CD4-positive, CD25-positive, alpha-beta regulatory T cell (primary cell): ENCODE results near the gene SYNGR2. TPM values are rescaled to one million over a fixed set of nuclear protein-coding genes. Genes with fewer than 3 reads are reported as not detected.

Experiments
- ATAC-seq, 2 donors: fragments of 150-1000 bp; cut with Tn5 transposase; one replicate each; pipeline ENCODE4 v1.10.0; 2021; ENCODE audit warnings: low read depth in 2 of 2, moderate number of reproducible peaks in 2 of 2, moderate library complexity in 1 of 2
- DNase-seq, 3 donors: peaks; one replicate each; pipeline versions ENCODE4 v3.0.0 to v3.0.0-alpha.2; 2012 to 2022; ENCODE audit warnings: mixed read lengths in 1 of 3
- H3K27ac ChIP-seq: one replicate; pipeline ENCODE4 v1.7.0; 2013; ENCODE audit warnings: mild to moderate bottlenecking, low read length; ENCODE audit not compliant: insufficient read depth, poor library complexity, severe bottlenecking
- H3K27me3 ChIP-seq: one replicate; pipeline ENCODE4 v1.7.0; 2013; ENCODE audit warnings: low read length; ENCODE audit not compliant: control insufficient read depth, insufficient read depth
- H3K36me3 ChIP-seq: one replicate; pipeline ENCODE4 v1.7.0; 2013; ENCODE audit warnings: mild to moderate bottlenecking, low read length, moderate library complexity; ENCODE audit not compliant: control insufficient read depth, insufficient read depth
- H3K4me1 ChIP-seq: 2 replicates; pipeline ENCODE4 v1.7.0; 2013; ENCODE audit warnings: mild to moderate bottlenecking, low read length; ENCODE audit not compliant: insufficient read depth, control insufficient read depth, poor library complexity, severe bottlenecking
- H3K4me3 ChIP-seq: one replicate; pipeline ENCODE4 v1.7.0; 2013; ENCODE audit warnings: low read depth, mild to moderate bottlenecking, low read length, moderate library complexity
- H3K9me3 ChIP-seq, 2 experiments: 1 replicate in 1 of 2; 2 replicates in 1 of 2; pipeline ENCODE4 v1.7.0; 2013; ENCODE audit warnings: low read length in 2 of 2, mild to moderate bottlenecking in 1 of 2, moderate library complexity in 1 of 2; ENCODE audit not compliant: control insufficient read depth in 2 of 2
- H3K27ac Mint-ChIP-seq, 3 donors: one replicate each; pipeline ENCODE4 v1.8.0; 2020 to 2022; ENCODE audit warnings: mild to moderate bottlenecking in 3 of 3, mixed read lengths in 3 of 3, moderate library complexity in 2 of 3
- H3K27me3 Mint-ChIP-seq: one replicate; pipeline ENCODE4 v1.8.0; 2022; ENCODE audit warnings: mild to moderate bottlenecking, mixed read lengths
- H3K36me3 Mint-ChIP-seq: one replicate; pipeline ENCODE4 v1.8.0; 2020; ENCODE audit warnings: mixed read lengths
- H3K4me1 Mint-ChIP-seq, 4 donors: one replicate each; pipeline ENCODE4 v1.8.0; 2020 to 2022; ENCODE audit warnings: mixed read lengths in 4 of 4, mild to moderate bottlenecking in 1 of 4
- H3K4me3 Mint-ChIP-seq, 4 donors: one replicate each; pipeline ENCODE4 v1.8.0; 2020 to 2022; ENCODE audit warnings: mild to moderate bottlenecking in 4 of 4, mixed read lengths in 4 of 4, moderate library complexity in 3 of 4
- H3K9me3 Mint-ChIP-seq, 7 donors: one replicate each; pipeline ENCODE4 v1.8.0; 2020 to 2022; ENCODE audit warnings: mixed read lengths in 7 of 7, mild to moderate bottlenecking in 3 of 7, moderate library complexity in 2 of 7
- polyA plus RNA-seq, 4 donors: library from polyadenylated mRNA; unstranded; fragments of 300-500 nt; fragmentation: Illumina TruSeq; gene quantifications; one replicate each; pipeline ENCODE4 v1.2.3, GENCODE V29; 2021
- total RNA-seq: library from RNA; stranded (reverse); gene quantifications from one replicate; pipeline ENCODE4 v1.2.3, GENCODE V29; 2022

SYNGR2 gene
- total and polyA plus RNA-seq, 5 donors from 2014 or later: 58.5 to 180 (median 166) TPM

- no peaks in the 10 kb centered on the region for H3K27me3 ChIP-seq
- Mint-ChIP-seq H3K27ac (no peak overlapping the region), H3K4me3 (no peak overlapping the region), H3K4me1 (peaks cover 0 to 59% (median 13%) of the 10 kb centered on the region in 4 donors), H3K9me3 (no peaks in the 10 kb centered on the region), H3K27me3 (no peaks in the 10 kb centered on the region), H3K36me3 (peaks cover 9% of the 10 kb centered on the region)
- DNase-seq (no peak), ATAC-seq (no peak)
- H3K36me3 ChIP-seq: peaks cover 11% of the 10 kb centered on the region
- H3K4me1 ChIP-seq: peaks cover 48% of the 10 kb centered on the region
- no peak overlapping the region for H3K4me3 ChIP-seq
- no peaks in the 10 kb centered on the region for H3K9me3 ChIP-seq
- no peak overlapping the region for H3K27ac ChIP-seq
These were observed 26.1 kb upstream of the SYNGR2 start for GRCh38 chr17:78142119-78142861.

GRCh38 chr17:78143214-78144146, 24.9 kb upstream of the SYNGR2 start:
- Histone ChIP-seq H3K4me1 (peaks cover 44% of the 10 kb centered on the region), H3K27ac (no peak overlapping the region), H3K27me3 (no peaks in the 10 kb centered on the region), H3K36me3 (peaks cover 11% of the 10 kb centered on the region), H3K4me3 (no peak overlapping the region), H3K9me3 (no peaks in the 10 kb centered on the region)
- no peak for DNase-seq
- Mint-ChIP-seq H3K27me3 (peaks cover 4% of the 10 kb centered on the region), H3K4me1 (peaks cover 0 to 57% (median 14%) of the 10 kb centered on the region in 4 donors), H3K27ac (peak overlapping the region in 1 of 3 donors; percentile 89), H3K4me3 (no peak overlapping the region), H3K9me3 (no peaks in the 10 kb centered on the region), H3K36me3 (peaks cover 9% of the 10 kb centered on the region)
- ATAC-seq: no peak

DNA sequence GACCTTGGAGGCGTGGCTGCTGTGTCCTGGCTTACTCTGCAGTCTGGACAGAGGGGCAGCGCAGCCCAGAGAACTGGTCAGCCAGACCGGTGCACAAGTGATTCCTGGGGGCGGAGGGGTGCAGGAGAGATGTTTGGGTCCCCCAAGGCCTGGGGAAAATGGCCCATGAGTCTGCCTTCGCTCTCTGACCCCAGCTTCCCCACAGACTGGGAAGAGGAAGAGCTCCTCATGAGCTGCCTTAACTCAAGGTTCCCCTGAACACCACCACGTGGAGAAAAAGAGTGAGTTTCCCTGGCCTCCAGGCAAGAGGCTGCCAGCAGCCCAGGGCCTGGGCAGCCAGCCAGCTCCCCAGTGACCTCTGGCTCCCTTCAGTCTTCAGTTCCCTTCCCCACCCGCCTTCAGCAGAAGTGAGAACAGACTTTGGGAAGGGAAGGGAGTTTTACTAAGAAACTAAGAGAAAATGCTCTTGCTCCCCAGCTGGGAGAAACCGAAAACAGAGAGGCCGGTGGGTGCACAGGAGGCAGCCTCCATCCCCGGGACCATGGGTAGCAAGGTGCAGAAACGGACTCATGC, 24.1 kb upstream of the SYNGR2 start:
- DNase-seq (no peak), ATAC-seq (no peak)
- peaks cover 9% of the 10 kb centered on the region for H3K36me3 Mint-ChIP-seq
- H3K36me3 ChIP-seq: peaks cover 11% of the 10 kb centered on the region
- H3K27me3 Mint-ChIP-seq: peaks cover 4% of the 10 kb centered on the region
- no peak overlapping the region for H3K4me3 Mint-ChIP-seq
- no peaks in the 10 kb centered on the region for H3K9me3 ChIP-seq
- no peaks in the 10 kb centered on the region for H3K27me3 ChIP-seq
- H3K4me3 ChIP-seq: no peak overlapping the region
- peak overlapping the region in 1 of 3 donors; percentile 32 for H3K27ac Mint-ChIP-seq
- no peak overlapping the region for H3K27ac ChIP-seq
- no peaks in the 10 kb centered on the region for H3K9me3 Mint-ChIP-seq
- H3K4me1 Mint-ChIP-seq: peaks cover 0 to 54% (median 16%) of the 10 kb centered on the region in 4 donors
- peaks cover 43% of the 10 kb centered on the region for H3K4me1 ChIP-seq

- H3K4me1 Mint-ChIP-seq: peaks cover 0 to 50% (median 14%) of the 10 kb centered on the region in 4 donors
- Histone ChIP-seq H3K36me3 (peaks cover 11% of the 10 kb centered on the region), H3K27me3 (no peaks in the 10 kb centered on the region), H3K27ac (no peak overlapping the region), H3K4me3 (no peak overlapping the region), H3K9me3 (no peaks in the 10 kb centered on the region), H3K4me1 (peaks cover 40% of the 10 kb centered on the region)
- H3K27ac Mint-ChIP-seq: no peak overlapping the region
- ATAC-seq: no peak
- peaks cover 4% of the 10 kb centered on the region for H3K27me3 Mint-ChIP-seq
- no peak overlapping the region for H3K4me3 Mint-ChIP-seq
- no peaks in the 10 kb centered on the region for H3K9me3 Mint-ChIP-seq
- DNase-seq: no peak
- peaks cover 8% of the 10 kb centered on the region for H3K36me3 Mint-ChIP-seq
These were observed 23.4 kb upstream of the SYNGR2 start for GRCh38 chr17:78144736-78145641.

DNA sequence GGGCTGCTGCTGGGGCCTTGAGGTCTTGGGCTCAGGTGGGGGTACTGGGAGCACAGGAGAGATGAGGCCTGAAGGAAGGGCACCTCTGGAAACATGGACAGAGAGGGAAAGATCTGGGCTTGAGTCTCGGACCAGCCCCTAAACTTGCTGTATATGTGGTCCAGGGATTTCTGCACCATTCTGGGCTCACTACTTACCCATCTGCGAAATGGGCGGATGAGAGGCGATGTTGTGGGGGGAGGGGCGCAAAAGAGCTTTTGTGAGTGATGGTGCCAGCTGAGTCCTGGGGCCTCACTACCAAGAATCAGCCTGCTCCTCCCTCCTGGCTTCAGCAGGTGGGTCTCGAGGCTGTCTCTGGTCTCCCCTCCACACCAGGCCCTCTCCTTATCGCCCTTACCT, 21.9 kb upstream of the SYNGR2 start:
- H3K4me1 ChIP-seq: peaks cover 33% of the 10 kb centered on the region
- H3K9me3 ChIP-seq: no peaks in the 10 kb centered on the region
- no peak overlapping the region for H3K4me3 Mint-ChIP-seq
- no peak for ATAC-seq
- peak overlapping the region in 1 of 3 donors; percentile 84 for H3K27ac Mint-ChIP-seq
- H3K9me3 Mint-ChIP-seq: no peaks in the 10 kb centered on the region
- no peak overlapping the region for H3K27ac ChIP-seq
- H3K36me3 ChIP-seq: peaks cover 8% of the 10 kb centered on the region
- H3K36me3 Mint-ChIP-seq: peaks cover under 1% of the 10 kb centered on the region
- peaks cover 0 to 41% (median 10%) of the 10 kb centered on the region in 4 donors for H3K4me1 Mint-ChIP-seq
- no peaks in the 10 kb centered on the region for H3K27me3 ChIP-seq
- H3K27me3 Mint-ChIP-seq: peaks cover 4% of the 10 kb centered on the region
- no peak overlapping the region for H3K4me3 ChIP-seq
- no peak for DNase-seq

DNA sequence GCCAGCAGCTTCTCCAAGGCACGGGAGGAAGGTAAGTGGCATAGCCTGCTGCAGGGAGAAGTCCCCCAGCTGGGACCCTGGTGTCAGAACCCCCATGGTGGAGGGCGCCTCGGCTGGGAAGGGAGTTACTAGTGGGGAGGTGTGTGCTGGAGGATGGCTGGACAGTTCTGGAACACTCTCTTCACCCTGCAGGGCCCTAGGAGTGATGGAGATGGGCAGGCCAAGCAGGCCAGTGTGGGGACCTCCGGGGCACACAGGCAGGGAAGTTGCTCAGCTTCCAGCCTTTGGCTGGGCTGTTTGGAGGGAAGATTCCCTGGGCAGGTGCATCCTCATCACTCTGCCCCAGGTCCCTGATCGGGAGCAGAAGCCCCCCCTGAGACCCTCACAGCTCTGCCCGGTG, 21.5 kb upstream of the SYNGR2 start:
- peaks cover 8% of the 10 kb centered on the region for H3K36me3 ChIP-seq
- peaks cover 4% of the 10 kb centered on the region for H3K27me3 Mint-ChIP-seq
- no peaks in the 10 kb centered on the region for H3K27me3 ChIP-seq
- no peak overlapping the region for H3K27ac ChIP-seq
- DNase-seq (no peak), ATAC-seq (no peak)
- no peak overlapping the region for H3K4me3 ChIP-seq
- H3K4me1 Mint-ChIP-seq: peaks cover 0 to 39% (median 10%) of the 10 kb centered on the region in 4 donors
- no peak overlapping the region for H3K4me3 Mint-ChIP-seq
- peaks cover 29% of the 10 kb centered on the region for H3K4me1 ChIP-seq
- no peaks in the 10 kb centered on the region for H3K9me3 ChIP-seq
- H3K27ac Mint-ChIP-seq: peak overlapping the region in 2 of 3 donors; percentile 36 to 84
- H3K9me3 Mint-ChIP-seq: no peaks in the 10 kb centered on the region
- no peaks in the 10 kb centered on the region for H3K36me3 Mint-ChIP-seq
